PC-3 (cell line): ENCODE data around the gene KIRREL1.

Experiments used
- EZH2 ChIP-seq: fragments of 300-600 bp; sonication (generic); IDR thresholded peaks from one replicate; pipeline ENCODE4 v1.6.1; 2017; ENCODE audit warnings: antibody characterized with exemption, mild to moderate bottlenecking, low read length; ENCODE audit not compliant: unreplicated experiment
- EZH2phosphoT487 ChIP-seq: fragments of 300-600 bp; sonication (generic); IDR thresholded peaks from 2 replicates; pipeline ENCODE4 v1.6.1; 2018; ENCODE audit warnings: mild to moderate bottlenecking, antibody characterized with exemption, low read length, borderline replicate concordance
- TF ChIP-seq, protein P1 (sequence below): fragments of 300-600 bp; sonication (generic); conservative IDR thresholded peaks from 2 replicates; pipeline ENCODE4 v1.5.1; 2017; ENCODE audit warnings: antibody characterized with exemption, low read depth, mild to moderate bottlenecking, low read length

DNA sequence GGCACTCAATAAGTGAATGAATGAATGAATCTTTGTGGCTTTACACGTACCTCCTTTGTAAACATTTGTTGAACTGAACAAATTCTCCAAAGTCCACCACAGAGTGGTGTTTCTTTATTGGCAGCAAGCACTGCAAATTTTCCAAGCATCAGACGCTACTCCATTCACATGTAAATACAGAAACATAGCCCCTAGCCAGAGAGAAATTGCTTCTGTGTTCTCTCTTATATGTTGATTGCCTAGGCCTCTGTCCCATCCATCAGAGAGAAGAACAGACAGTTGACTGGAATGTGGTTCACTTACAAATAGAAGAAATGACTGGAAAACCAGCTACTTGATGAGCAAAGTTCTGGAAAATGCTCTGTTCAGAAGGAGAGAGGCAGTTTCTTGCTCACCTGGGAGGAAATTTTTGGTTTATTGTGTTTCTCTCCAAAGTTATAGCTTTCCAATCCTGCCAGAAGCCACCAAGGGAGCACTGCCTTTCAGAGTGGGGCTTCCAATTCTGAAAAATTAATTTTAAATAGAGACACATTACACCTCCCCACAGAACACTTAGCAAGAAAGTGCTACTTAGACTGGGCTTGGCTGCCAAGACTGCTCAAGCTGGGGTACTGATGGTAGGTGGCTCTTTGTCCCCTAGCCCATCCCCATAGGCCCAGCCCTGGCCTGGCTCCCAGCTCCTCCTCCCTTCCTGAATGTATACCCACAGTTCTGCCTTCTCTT, 18.1 kb upstream of the KIRREL1 start:
- TF ChIP-seq, protein P1, sequence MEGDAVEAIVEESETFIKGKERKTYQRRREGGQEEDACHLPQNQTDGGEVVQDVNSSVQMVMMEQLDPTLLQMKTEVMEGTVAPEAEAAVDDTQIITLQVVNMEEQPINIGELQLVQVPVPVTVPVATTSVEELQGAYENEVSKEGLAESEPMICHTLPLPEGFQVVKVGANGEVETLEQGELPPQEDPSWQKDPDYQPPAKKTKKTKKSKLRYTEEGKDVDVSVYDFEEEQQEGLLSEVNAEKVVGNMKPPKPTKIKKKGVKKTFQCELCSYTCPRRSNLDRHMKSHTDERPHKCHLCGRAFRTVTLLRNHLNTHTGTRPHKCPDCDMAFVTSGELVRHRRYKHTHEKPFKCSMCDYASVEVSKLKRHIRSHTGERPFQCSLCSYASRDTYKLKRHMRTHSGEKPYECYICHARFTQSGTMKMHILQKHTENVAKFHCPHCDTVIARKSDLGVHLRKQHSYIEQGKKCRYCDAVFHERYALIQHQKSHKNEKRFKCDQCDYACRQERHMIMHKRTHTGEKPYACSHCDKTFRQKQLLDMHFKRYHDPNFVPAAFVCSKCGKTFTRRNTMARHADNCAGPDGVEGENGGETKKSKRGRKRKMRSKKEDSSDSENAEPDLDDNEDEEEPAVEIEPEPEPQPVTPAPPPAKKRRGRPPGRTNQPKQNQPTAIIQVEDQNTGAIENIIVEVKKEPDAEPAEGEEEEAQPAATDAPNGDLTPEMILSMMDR: no peak
- TF ChIP-seq EZH2 (no peak), EZH2phosphoT487 (no peak)
